Measurements from ENCODE around the gene RABEP1.
A peak's percentile ranks its signal among the peaks of the same experiment; 100 is the strongest.

RABEP1 gene

DNA sequence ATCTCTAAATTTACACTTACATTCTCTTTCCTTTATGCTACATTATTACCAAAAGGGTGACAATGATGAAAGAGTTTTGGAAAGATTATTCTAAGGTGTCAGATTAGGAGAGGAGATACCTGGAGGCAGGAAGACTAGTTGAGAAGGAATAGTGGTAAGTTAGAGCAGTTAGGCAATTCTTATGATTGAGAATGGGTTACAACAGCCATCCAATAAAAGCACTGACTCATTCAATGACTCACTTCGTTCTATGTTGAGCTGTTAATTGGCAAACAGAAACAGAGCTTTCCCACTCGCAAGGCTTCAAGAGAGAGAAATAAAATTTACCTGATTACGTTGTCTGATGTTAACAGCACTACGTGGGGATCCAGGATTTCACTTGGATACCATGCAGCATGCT is 131.6 kb downstream of the RABEP1 start:
- ATAC-seq, result peak; percentile 76

DNA sequence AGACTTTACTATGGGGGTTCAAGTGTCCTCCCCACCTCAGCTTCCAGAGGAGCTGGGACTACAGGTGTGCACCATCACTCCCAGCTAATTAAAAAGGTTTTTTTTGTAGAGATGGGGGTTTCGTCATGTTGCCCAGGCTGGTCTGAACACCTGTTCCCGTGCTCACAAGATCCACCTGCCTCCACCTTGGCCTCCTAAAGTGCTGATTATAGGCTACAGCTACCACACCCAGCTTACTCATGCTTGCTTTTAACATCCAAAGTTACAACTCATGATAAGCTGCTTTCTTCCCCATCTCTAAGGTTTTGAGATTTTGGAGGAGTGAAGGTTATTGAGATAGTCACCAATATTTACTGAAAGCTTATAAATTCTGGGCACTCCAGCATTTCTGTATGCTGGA is 134.8 kb downstream of the RABEP1 start:
- TF ChIP-seq, protein P1, sequence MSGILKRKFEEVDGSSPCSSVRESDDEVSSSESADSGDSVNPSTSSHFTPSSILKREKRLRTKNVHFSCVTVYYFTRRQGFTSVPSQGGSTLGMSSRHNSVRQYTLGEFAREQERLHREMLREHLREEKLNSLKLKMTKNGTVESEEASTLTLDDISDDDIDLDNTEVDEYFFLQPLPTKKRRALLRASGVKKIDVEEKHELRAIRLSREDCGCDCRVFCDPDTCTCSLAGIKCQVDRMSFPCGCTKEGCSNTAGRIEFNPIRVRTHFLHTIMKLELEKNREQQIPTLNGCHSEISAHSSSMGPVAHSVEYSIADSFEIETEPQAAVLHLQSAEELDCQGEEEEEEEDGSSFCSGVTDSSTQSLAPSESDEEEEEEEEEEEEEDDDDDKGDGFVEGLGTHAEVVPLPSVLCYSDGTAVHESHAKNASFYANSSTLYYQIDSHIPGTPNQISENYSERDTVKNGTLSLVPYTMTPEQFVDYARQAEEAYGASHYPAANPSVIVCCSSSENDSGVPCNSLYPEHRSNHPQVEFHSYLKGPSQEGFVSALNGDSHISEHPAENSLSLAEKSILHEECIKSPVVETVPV (CRISPR knock-in tag; IDR thresholded peaks at IDR 0.05), result no peak
- TF ChIP-seq ZFP3 (CRISPR knock-in tag; IDR thresholded peaks at IDR 0.05), result no peak
- no peak for TF ChIP-seq ISL1 (CRISPR knock-in tag; IDR thresholded peaks at IDR 0.05)
- TF ChIP-seq, protein P2, sequence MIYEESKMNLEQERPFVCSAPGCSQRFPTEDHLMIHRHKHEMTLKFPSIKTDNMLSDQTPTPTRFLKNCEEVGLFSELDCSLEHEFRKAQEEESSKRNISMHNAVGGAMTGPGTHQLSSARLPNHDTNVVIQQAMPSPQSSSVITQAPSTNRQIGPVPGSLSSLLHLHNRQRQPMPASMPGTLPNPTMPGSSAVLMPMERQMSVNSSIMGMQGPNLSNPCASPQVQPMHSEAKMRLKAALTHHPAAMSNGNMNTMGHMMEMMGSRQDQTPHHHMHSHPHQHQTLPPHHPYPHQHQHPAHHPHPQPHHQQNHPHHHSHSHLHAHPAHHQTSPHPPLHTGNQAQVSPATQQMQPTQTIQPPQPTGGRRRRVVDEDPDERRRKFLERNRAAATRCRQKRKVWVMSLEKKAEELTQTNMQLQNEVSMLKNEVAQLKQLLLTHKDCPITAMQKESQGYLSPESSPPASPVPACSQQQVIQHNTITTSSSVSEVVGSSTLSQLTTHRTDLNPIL (CRISPR knock-in tag; IDR thresholded peaks at IDR 0.05; ENCODE audit: low read depth), result no peak
- TF ChIP-seq CSDC2 (CRISPR knock-in tag; IDR thresholded peaks at IDR 0.05), result no peak
- no peak for TF ChIP-seq ZFP30 (CRISPR knock-in tag; IDR thresholded peaks at IDR 0.05)
- TF ChIP-seq, protein P3, sequence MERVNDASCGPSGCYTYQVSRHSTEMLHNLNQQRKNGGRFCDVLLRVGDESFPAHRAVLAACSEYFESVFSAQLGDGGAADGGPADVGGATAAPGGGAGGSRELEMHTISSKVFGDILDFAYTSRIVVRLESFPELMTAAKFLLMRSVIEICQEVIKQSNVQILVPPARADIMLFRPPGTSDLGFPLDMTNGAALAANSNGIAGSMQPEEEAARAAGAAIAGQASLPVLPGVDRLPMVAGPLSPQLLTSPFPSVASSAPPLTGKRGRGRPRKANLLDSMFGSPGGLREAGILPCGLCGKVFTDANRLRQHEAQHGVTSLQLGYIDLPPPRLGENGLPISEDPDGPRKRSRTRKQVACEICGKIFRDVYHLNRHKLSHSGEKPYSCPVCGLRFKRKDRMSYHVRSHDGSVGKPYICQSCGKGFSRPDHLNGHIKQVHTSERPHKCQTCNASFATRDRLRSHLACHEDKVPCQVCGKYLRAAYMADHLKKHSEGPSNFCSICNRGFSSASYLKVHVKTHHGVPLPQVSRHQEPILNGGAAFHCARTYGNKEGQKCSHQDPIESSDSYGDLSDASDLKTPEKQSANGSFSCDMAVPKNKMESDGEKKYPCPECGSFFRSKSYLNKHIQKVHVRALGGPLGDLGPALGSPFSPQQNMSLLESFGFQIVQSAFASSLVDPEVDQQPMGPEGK (CRISPR knock-in tag; IDR thresholded peaks at IDR 0.05; ENCODE audit: borderline replicate concordance), result no peak
- no peak for TF ChIP-seq ESRRG (CRISPR knock-in tag; IDR thresholded peaks at IDR 0.05)
- TF ChIP-seq ZNF70 (CRISPR knock-in tag; IDR thresholded peaks at IDR 0.05), result no peak
- TF ChIP-seq, protein P4, sequence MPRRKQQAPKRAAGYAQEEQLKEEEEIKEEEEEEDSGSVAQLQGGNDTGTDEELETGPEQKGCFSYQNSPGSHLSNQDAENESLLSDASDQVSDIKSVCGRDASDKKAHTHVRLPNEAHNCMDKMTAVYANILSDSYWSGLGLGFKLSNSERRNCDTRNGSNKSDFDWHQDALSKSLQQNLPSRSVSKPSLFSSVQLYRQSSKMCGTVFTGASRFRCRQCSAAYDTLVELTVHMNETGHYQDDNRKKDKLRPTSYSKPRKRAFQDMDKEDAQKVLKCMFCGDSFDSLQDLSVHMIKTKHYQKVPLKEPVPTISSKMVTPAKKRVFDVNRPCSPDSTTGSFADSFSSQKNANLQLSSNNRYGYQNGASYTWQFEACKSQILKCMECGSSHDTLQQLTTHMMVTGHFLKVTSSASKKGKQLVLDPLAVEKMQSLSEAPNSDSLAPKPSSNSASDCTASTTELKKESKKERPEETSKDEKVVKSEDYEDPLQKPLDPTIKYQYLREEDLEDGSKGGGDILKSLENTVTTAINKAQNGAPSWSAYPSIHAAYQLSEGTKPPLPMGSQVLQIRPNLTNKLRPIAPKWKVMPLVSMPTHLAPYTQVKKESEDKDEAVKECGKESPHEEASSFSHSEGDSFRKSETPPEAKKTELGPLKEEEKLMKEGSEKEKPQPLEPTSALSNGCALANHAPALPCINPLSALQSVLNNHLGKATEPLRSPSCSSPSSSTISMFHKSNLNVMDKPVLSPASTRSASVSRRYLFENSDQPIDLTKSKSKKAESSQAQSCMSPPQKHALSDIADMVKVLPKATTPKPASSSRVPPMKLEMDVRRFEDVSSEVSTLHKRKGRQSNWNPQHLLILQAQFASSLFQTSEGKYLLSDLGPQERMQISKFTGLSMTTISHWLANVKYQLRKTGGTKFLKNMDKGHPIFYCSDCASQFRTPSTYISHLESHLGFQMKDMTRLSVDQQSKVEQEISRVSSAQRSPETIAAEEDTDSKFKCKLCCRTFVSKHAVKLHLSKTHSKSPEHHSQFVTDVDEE (CRISPR knock-in tag; IDR thresholded peaks at IDR 0.05), result no peak
- no peak for TF ChIP-seq ARNTL (CRISPR knock-in tag; IDR thresholded peaks at IDR 0.05; ENCODE audit: borderline replicate concordance, low read depth)
- TF ChIP-seq TCF4 (CRISPR knock-in tag; IDR thresholded peaks at IDR 0.05; ENCODE audit: borderline replicate concordance), result no peak
- TF ChIP-seq OSR1 (CRISPR knock-in tag; IDR thresholded peaks at IDR 0.05), result no peak
- TF ChIP-seq PPARA (CRISPR knock-in tag; IDR thresholded peaks at IDR 0.05; ENCODE audit: borderline replicate concordance), result no peak
- TF ChIP-seq, protein P5, sequence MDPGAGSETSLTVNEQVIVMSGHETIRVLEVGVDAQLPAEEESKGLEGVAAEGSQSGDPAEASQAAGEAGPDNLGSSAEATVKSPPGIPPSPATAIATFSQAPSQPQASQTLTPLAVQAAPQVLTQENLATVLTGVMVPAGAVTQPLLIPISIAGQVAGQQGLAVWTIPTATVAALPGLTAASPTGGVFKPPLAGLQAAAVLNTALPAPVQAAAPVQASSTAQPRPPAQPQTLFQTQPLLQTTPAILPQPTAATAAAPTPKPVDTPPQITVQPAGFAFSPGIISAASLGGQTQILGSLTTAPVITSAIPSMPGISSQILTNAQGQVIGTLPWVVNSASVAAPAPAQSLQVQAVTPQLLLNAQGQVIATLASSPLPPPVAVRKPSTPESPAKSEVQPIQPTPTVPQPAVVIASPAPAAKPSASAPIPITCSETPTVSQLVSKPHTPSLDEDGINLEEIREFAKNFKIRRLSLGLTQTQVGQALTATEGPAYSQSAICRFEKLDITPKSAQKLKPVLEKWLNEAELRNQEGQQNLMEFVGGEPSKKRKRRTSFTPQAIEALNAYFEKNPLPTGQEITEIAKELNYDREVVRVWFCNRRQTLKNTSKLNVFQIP (CRISPR knock-in tag; IDR thresholded peaks at IDR 0.05; ENCODE audit: borderline replicate concordance, low read depth), result no peak
- TF ChIP-seq GLIS3 (CRISPR knock-in tag; IDR thresholded peaks at IDR 0.05), result no peak
- no peak for TF ChIP-seq ZNF8 (CRISPR knock-in tag; IDR thresholded peaks at IDR 0.05)

More for the DNA sequence above, 131.6 kb downstream of the RABEP1 start:
- no peak for TF ChIP-seq ISL1 (CRISPR knock-in tag; IDR thresholded peaks at IDR 0.05)
- TF ChIP-seq SNAI2 (CRISPR knock-in tag; IDR thresholded peaks at IDR 0.05), result no peak

DNA sequence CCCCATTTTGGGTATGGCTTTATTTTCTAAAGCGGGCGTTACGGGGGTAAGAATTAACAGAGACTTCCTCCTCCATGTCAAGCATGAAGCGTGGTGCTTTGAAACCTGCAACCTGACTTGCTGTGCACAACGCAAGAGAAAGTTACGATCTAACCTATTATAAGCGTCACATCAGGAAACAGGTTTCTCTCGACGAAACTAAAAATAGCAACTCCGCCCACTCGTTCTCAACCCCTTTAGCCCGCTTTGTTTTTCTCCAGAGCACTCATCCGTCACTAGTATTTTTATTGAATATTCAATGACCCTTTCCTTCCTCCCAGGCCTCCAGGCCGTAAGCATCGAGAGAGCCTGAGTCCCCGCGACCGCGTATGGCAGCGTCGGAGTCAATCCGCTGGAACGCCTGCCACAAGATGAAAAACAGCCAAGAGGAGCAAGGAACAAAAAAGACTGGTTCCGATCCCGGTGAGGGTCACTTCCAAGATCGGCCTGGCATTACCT is 136.8 kb downstream of the RABEP1 start:
- peak; percentile 6 for ATAC-seq

More for the DNA sequence above, 134.8 kb downstream of the RABEP1 start:
- no peak for ATAC-seq

More for the DNA sequence above, 136.8 kb downstream of the RABEP1 start:
- TF ChIP-seq TCF4 (CRISPR knock-in tag; IDR thresholded peaks at IDR 0.05; ENCODE audit: borderline replicate concordance), result no peak
- TF ChIP-seq ZC3H10 (CRISPR knock-in tag; IDR thresholded peaks at IDR 0.05), result no peak
- no peak for TF ChIP-seq ESRRG (CRISPR knock-in tag; IDR thresholded peaks at IDR 0.05)
- no peak for TF ChIP-seq RARB (CRISPR knock-in tag; IDR thresholded peaks at IDR 0.05)
- no peak for TF ChIP-seq GLIS3 (CRISPR knock-in tag; IDR thresholded peaks at IDR 0.05)
- no peak for TF ChIP-seq ZNF565 (CRISPR knock-in tag; conservative IDR thresholded peaks at IDR 0.05; ENCODE audit: low read depth)
- TF ChIP-seq, protein P2 (CRISPR knock-in tag; IDR thresholded peaks at IDR 0.05; ENCODE audit: low read depth), result no peak

All from SK-N-SH treated with all-trans-retinoic acid at 6 μM for 48 hours (cell line).